Cardiac fibroblast (primary cell): Measurements from ENCODE around the gene L3MBTL2.
A peak's percentile ranks its signal among the peaks of the same experiment; 100 is the strongest.

Experiments
- DNase-seq, 2 donors: peaks; one replicate each; pipeline versions ENCODE4 v3.0.0 to v3.0.0-alpha.2; 2010; ENCODE audit warnings: low read depth in 2 of 2
- H3K4me3 ChIP-seq, 2 donors: replicated peaks in 1 of 2; 1 replicate in 1 of 2; 2 replicates in 1 of 2; pipeline ENCODE4 v1.5.1; 2011; ENCODE audit warnings: low read depth in 2 of 2, low read length in 2 of 2, mild to moderate bottlenecking in 2 of 2, moderate library complexity in 1 of 2
- CTCF ChIP-seq: IDR thresholded peaks from one replicate; pipeline ENCODE4 v1.5.1; 2011; ENCODE audit warnings: low read depth, mild to moderate bottlenecking, low read length, inconsistent platforms

L3MBTL2 gene

GRCh38 chr22:41237036-41237706 lies 32.1 kb downstream of the L3MBTL2 start:
- no peak for TF ChIP-seq CTCF
- peak overlapping the region in 1 of 2 donors; percentile 33 for H3K4me3 ChIP-seq
- no peak for DNase-seq

GRCh38 chr22:41237707-41238569 lies 32.8 kb downstream of the L3MBTL2 start:
- TF ChIP-seq CTCF, result peak; percentile 33
- peak overlapping the region in 1 of 2 donors; percentile 33 for H3K4me3 ChIP-seq
- DNase-seq, result peak; percentile 31 to 40

- DNase-seq, result no peak
- no peak for TF ChIP-seq CTCF
- H3K4me3 ChIP-seq, result no peak overlapping the region
These were observed 33.7 kb downstream of the L3MBTL2 start for GRCh38 chr22:41238570-41239442.

- TF ChIP-seq CTCF, result no peak
- no peak overlapping the region for H3K4me3 ChIP-seq
- no peak for DNase-seq
These were observed 34.5 kb downstream of the L3MBTL2 start for GRCh38 chr22:41239443-41240128.

- H3K4me3 ChIP-seq, result no peak within 1 kb of the TSS
- DNase-seq, result no peak
These were observed 35.4 kb downstream of the L3MBTL2 start, which contains the start of gene CHADL for GRCh38 chr22:41240377-41241132. Gene CHADL (minus strand): TSS chr22:41240931. CDS start chr22:41240881, 50 bp downstream.

More at GRCh38 chr22:41240377-41241132, 35.4 kb downstream of the L3MBTL2 start, which contains the start of gene CHADL:
- no peak for TF ChIP-seq CTCF
